ENCODE results near the gene GOLGA6C. TPM values are rescaled to one million over a fixed set of nuclear protein-coding genes. Genes with fewer than 3 reads are reported as not detected.

Gene GOLGA6C
- total and polyA plus RNA-seq, 9 donors, result not detected

DNA sequence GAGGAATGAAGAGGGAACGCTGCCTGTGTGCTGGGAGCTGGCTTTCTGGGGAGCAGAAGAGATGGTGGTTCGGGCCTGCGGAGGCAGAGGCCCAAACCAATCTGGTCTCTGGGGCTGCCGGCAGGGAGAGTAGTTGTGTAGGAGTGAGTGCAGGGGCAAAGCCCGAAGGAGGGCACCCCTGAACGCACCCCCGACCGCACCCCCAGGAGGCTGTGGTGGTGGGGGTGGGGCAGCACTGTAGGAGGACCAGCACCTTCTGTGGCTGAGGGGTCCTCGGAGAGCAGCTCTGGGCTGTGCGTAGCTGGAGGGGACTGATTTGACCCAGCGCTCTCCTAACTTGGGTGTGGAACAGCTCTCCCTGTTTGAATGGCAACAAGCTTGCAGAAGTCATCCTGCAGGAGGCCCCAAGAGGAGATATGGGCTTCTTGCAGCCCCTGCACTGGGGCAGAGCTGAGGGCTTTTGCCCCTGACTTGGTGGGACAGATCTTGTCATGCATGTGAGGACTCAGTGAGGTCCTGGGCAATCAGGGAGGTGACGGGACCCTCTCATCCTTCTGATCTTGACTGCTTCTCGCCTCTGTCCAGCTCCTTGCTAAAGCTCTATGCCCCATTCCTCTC, 30.4 kb upstream of the GOLGA6C start:
- no peak overlapping the region for H3K27ac ChIP-seq
- no peaks in the 10 kb centered on the region for H3K9me3 ChIP-seq
- H3K4me1 ChIP-seq (ENCODE audit: insufficient read depth), result no peaks in the 10 kb centered on the region
- WGBS, 3 donors, result 76 to 80% (median 76%) methylated on average over 13 of the region's 13 CpGs
- no peak for TF ChIP-seq EP300 (IDR thresholded peaks at IDR 0.05)
- no peak for TF ChIP-seq POLR2A (IDR thresholded peaks at IDR 0.05)
- peak in 2 of 5 donors; percentile 7 to 22 for DNase-seq
- no peaks in the 10 kb centered on the region for H3K36me3 ChIP-seq
- no peak overlapping the region for H3K4me3 ChIP-seq
- intact Hi-C loops (cut with DNase I), result no loop called here
- H3K27me3 ChIP-seq, result no peaks in the 10 kb centered on the region

DNA sequence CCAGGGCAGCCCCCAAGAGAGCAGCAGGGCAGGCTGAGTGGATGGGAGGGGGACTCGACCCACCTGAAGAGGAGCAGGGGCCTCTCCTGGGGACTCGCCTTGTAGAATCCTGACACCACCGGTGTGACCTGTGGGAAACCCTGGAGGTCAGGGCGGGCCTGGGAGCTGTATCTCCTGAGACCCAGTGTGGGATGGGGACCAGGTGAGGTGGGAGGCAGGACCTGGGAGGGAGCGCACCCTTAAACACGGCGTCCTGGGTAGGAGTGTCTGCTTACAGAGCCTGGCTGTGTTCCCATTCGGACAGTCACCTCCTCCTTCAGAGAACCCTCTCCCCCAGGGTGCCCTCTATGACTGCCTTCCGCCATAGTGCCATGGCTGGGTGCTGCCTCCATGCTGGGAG, 29.3 kb upstream of the GOLGA6C start:
- H3K27me3 ChIP-seq, result no peaks in the 10 kb centered on the region
- H3K36me3 ChIP-seq, result no peaks in the 10 kb centered on the region
- 75 to 80% (median 77%) methylated on average over 9 of the region's 9 CpGs for WGBS, 3 donors
- no peaks in the 10 kb centered on the region for H3K9me3 ChIP-seq
- no peak overlapping the region for H3K4me3 ChIP-seq
- DNase-seq, result peak in 2 of 5 donors; percentile 14 to 21
- intact Hi-C loops (cut with DNase I), result no loop called here
- TF ChIP-seq POLR2A (IDR thresholded peaks at IDR 0.05) (no peak), EP300 (IDR thresholded peaks at IDR 0.05) (no peak)
- TF ChIP-seq, protein P1, sequence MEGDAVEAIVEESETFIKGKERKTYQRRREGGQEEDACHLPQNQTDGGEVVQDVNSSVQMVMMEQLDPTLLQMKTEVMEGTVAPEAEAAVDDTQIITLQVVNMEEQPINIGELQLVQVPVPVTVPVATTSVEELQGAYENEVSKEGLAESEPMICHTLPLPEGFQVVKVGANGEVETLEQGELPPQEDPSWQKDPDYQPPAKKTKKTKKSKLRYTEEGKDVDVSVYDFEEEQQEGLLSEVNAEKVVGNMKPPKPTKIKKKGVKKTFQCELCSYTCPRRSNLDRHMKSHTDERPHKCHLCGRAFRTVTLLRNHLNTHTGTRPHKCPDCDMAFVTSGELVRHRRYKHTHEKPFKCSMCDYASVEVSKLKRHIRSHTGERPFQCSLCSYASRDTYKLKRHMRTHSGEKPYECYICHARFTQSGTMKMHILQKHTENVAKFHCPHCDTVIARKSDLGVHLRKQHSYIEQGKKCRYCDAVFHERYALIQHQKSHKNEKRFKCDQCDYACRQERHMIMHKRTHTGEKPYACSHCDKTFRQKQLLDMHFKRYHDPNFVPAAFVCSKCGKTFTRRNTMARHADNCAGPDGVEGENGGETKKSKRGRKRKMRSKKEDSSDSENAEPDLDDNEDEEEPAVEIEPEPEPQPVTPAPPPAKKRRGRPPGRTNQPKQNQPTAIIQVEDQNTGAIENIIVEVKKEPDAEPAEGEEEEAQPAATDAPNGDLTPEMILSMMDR (IDR thresholded peaks at IDR 0.05), result no peak
- no peaks in the 10 kb centered on the region for H3K4me1 ChIP-seq (ENCODE audit: insufficient read depth)
- H3K27ac ChIP-seq, result no peak overlapping the region

DNA sequence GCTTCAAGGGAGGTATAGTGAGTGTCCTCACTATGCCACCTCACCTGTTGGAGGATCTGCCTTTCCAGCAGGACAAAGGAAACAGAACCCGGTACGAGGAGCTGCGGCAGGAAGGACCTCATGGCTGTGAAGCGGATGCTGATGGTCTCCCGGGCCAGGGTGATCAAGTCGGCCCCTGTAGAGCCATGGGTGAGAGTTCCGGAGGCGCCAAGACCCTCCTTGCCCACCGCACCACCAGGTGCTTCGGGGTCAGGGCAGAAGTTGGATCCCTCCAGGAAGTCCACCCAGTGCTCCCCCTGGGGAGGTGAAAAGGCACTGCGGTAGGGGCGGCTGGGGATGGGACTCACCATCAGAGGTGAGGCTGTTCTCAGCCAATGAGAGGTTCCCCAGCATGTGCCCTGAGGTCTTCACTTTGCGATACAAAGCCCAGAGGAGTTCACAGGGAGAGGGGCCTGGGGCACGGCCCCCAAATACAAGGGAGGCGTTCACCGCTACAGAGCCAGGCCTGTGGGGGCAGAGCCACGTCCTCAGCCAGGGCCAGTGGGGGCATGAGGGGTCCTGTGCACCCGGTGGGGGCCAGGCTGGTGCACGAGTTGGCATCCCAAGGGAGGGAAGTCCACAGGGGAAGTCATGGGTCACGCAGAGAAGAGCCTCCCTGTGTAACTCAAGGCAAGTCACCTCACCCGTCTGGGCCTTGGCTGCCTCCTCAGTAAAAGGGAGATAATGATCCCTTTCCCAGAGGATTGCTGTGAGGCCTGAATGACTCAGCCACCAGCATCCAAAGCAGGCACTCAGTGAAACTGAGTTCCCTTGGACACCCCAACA, 28.7 kb upstream of the GOLGA6C start:
- Histone ChIP-seq H3K4me1 (ENCODE audit: insufficient read depth) (no peaks in the 10 kb centered on the region), H3K36me3 (no peaks in the 10 kb centered on the region), H3K9me3 (no peaks in the 10 kb centered on the region), H3K27ac (no peak overlapping the region), H3K27me3 (no peaks in the 10 kb centered on the region), H3K4me3 (no peak overlapping the region)
- TF ChIP-seq, protein P1 (IDR thresholded peaks at IDR 0.05), result no peak
- TF ChIP-seq EP300 (IDR thresholded peaks at IDR 0.05), result no peak
- no peak for TF ChIP-seq POLR2A (IDR thresholded peaks at IDR 0.05)
- peak in 1 of 5 donors; percentile 29 for DNase-seq
- 84 to 88% (median 86%) methylated on average over 19 to 21 of the region's 21 CpGs for WGBS, 3 donors
- intact Hi-C loops (cut with DNase I), result loop anchor here in 2 of 4 donors (10.0 kb wide), 2 partner anchors 85 to 95 kb away; no protein-coding TSS in a partner anchor

DNA sequence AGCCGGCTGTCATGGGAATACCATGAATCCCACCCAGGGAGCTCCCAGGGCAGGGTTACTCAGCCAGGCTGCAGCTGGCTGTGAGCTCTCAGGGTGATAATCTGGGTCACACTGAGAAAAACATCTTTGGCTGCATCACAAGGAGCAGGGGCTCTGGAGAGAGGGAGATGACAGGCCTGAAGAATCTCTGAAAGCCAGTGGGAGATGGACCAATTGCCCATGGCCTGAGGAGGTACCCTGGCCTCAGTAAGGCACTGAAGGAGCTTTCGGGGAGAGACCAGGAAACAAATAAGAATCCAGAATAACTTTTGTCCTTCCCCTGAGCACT, 28.2 kb upstream of the GOLGA6C start:
- Histone ChIP-seq H3K36me3 (no peaks in the 10 kb centered on the region), H3K27ac (no peak overlapping the region), H3K9me3 (no peaks in the 10 kb centered on the region), H3K4me1 (ENCODE audit: insufficient read depth) (no peaks in the 10 kb centered on the region), H3K27me3 (no peaks in the 10 kb centered on the region), H3K4me3 (no peak overlapping the region)
- no peak for DNase-seq
- TF ChIP-seq, protein P1 (IDR thresholded peaks at IDR 0.05), result no peak
- TF ChIP-seq POLR2A (IDR thresholded peaks at IDR 0.05), result no peak
- TF ChIP-seq EP300 (IDR thresholded peaks at IDR 0.05), result no peak
- WGBS, 3 donors, result 70 to 76% (median 72%) methylated on average over 2 of the region's 2 CpGs
- intact Hi-C loops (cut with DNase I), result loop anchor here in 2 of 4 donors (10.0 kb wide), 2 partner anchors 85 to 95 kb away; no protein-coding TSS in a partner anchor

Data from ovary (tissue), 9 donors.